ENCODE data around the gene TRAF6.
"Not testable (repeated sequence)": the region's sequence is repeated elsewhere in the genome, so short reads cannot be mapped to it uniquely, and the experiment has no call there.

The TRAF6 gene

GRCh38 chr11:36509694-36510593 is at the start of gene TRAF6:
Gene TRAF6, minus strand, starts transcription at chr11:36510272. Its CDS starts 8,757 bp downstream, at chr11:36501515.
- peak; percentile 88 for DNase-seq (ENCODE audit: low read depth)

- no peak for DNase-seq (ENCODE audit: low read depth)
These were observed 48.7 kb upstream of the TRAF6 start for GRCh38 chr11:36558571-36559413.

GRCh38 chr11:36557991-36558390 is 47.9 kb upstream of the TRAF6 start:
- DNase-seq (ENCODE audit: low read depth) = no peak

- DNase-seq (ENCODE audit: low read depth) = not testable (repeated sequence)
These were observed 47.3 kb upstream of the TRAF6 start for GRCh38 chr11:36557390-36557789.

- DNase-seq (ENCODE audit: low read depth) = no peak
These were observed 40.5 kb upstream of the TRAF6 start for GRCh38 chr11:36550385-36551115.

GRCh38 chr11:36540998-36541397 is 30.9 kb upstream of the TRAF6 start:
- DNase-seq (ENCODE audit: low read depth) = no peak

- no peak for DNase-seq (ENCODE audit: low read depth)
These were observed 24.3 kb upstream of the TRAF6 start for GRCh38 chr11:36534276-36534840.

- no peak for DNase-seq (ENCODE audit: low read depth)
These were observed 23.0 kb upstream of the TRAF6 start for GRCh38 chr11:36532941-36533601.

GRCh38 chr11:36530840-36531239 is 20.8 kb upstream of the TRAF6 start:
- no peak for DNase-seq (ENCODE audit: low read depth)

- no peak for DNase-seq (ENCODE audit: low read depth)
These were observed 3.9 kb upstream of the TRAF6 start for GRCh38 chr11:36513965-36514364.

GRCh38 chr11:36512016-36512415 is 1.9 kb upstream of the TRAF6 start:
- DNase-seq (ENCODE audit: low read depth) = no peak

- not testable (repeated sequence) for DNase-seq (ENCODE audit: low read depth)
These were observed 990 bp upstream of the TRAF6 start for GRCh38 chr11:36511062-36511461.

- no peak for DNase-seq (ENCODE audit: low read depth)
These were observed 496 bp upstream of the TRAF6 start for GRCh38 chr11:36510594-36510942.

GRCh38 chr11:36509201-36509639 is 852 bp downstream of the TRAF6 start:
- DNase-seq (ENCODE audit: low read depth) = no peak

GRCh38 chr11:36508743-36509142 is 1.3 kb downstream of the TRAF6 start:
- DNase-seq (ENCODE audit: low read depth) = no peak

GRCh38 chr11:36507824-36508489 is 2.1 kb downstream of the TRAF6 start:
- no peak for DNase-seq (ENCODE audit: low read depth)

GRCh38 chr11:36501236-36501635 is 8.8 kb downstream of the TRAF6 start:
- no peak for DNase-seq (ENCODE audit: low read depth)

GRCh38 chr11:36500315-36500721 is 9.8 kb downstream of the TRAF6 start:
- no peak for DNase-seq (ENCODE audit: low read depth)

- DNase-seq (ENCODE audit: low read depth) = no peak
These were observed 10.8 kb downstream of the TRAF6 start for GRCh38 chr11:36499315-36499714.

GRCh38 chr11:36498721-36499120 is 11.4 kb downstream of the TRAF6 start:
- no peak for DNase-seq (ENCODE audit: low read depth)

GRCh38 chr11:36493332-36493731 is 16.7 kb downstream of the TRAF6 start:
- DNase-seq (ENCODE audit: low read depth) = no peak

Measured in stimulated activated CD8-positive, alpha-beta memory T cell treated with anti-CD3 and anti-CD28 coated beads, Interleukin-15, amount 100 ng/mL, for 1 hour (primary cell).